HG03066 (cell line): ENCODE measurements around the gene PPM1L.
"Not testable (repeated sequence)": the region's sequence is repeated elsewhere in the genome, so short reads cannot be mapped to it uniquely, and the experiment has no call there.

Source experiments
- ATAC-seq: cut with Tn5 transposase; IDR thresholded peaks from one replicate; pipeline ENCODE4 v1.9.1; 2021; ENCODE audit warnings: low read depth; ENCODE audit not compliant: unreplicated experiment

PPM1L gene

DNA sequence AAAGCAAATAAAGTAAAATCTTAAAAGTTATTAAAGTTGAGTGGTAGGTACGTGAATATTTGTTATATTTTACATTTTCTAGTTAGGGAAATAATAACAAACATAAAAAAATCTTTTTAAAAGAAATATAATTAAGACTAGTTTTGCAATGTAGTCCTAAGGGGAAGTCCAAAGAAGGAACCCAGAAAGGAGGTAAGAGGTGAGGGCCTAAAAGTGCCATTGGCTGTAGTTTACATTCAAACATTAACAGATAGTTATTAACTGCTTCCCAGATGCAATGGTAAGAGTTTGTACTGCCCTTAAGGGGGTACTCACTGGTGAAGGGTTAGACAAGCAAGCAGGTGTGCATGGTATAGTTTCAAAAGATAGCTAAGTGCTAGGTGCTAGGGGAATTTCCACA is 269.9 kb downstream of the PPM1L start:
- no peak for ATAC-seq

DNA sequence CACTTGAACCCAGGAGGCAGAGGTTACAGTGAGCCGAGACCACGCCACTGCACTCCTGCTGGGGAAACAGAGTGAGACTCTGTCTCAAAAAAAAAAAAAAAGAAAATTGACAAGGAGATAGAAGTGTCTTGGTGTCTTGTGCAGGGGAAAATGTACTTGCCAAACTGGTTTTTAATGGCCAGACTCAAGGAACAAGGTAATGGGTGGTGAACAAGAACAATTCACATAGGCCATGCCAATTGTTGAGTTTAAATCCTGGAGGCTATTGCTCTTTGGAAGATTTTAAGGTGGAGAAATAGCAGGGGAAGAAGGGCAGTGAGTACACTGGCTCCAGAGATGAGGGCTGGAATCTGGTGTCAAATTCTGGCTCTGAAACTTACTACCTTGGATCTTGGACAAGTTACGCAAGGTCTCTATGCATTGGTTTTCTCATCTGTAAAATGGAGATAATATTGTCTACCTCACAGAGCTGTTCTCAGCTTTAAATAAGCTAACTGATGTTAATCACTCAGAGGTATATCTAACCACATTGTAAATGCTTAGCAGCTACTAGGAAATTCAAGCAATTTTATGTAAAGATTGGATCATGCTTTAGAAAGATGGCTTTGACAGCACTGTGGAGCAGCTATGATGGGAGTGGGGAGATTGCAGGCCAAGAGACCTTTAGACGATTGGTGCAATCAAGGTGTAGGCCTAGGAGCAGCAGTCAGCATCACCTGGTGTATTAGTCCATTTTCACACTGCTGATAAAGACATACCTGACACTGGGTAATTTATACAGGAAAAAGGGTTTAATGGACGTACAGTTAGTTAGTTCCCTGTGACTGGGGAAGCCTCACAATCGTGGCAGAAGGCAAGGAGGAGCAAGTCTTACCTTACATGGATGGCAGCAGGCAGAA is 270.8 kb downstream of the PPM1L start:
- no peak for ATAC-seq

DNA sequence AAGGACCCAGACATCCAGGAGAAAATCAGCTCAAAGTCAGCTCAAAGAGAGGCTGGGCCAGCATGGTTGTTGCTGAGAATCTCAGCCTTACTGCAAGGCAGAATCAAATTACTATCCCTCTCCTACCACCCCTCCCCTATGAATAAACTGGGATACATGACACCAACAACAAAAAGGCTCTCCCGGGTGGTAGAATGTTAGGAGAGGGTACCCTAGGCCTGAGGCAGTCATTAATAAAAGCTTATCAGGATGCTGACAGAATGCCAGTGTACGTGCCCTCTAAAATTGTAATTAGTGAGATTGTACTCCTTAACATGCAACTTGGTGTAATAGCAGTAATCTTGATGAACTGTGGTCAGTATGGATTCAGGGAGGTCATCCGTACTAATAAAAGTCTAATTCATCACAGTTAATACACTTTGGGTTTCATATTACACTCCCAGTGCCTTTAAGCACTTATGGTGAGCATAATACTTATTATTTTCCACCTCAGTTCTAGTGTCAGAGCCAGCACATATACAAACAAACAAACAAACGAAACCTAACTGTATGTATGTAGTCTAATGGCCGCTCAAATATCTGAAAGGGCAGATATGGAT is 272.6 kb downstream of the PPM1L start:
- no peak for ATAC-seq

DNA sequence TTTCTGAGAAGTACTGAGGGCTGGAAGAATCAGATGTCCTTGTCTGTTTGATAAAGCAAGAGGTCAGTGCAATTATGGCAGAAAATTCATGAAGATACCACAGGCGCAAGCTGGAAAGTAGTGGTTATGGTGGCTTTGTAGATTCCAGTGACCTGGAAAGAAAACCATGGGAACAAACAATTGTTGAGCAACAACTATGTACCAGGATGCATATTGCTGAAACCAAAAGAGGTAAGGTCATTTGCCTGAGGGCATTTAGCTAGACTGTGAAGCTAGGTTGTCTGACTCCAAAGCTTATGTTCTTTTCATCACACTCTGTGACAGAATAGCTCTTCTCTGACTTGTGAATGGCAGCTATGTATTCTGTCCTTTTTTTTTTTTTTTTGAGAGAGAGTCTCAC is 275.1 kb downstream of the PPM1L start:
- no peak for ATAC-seq

DNA sequence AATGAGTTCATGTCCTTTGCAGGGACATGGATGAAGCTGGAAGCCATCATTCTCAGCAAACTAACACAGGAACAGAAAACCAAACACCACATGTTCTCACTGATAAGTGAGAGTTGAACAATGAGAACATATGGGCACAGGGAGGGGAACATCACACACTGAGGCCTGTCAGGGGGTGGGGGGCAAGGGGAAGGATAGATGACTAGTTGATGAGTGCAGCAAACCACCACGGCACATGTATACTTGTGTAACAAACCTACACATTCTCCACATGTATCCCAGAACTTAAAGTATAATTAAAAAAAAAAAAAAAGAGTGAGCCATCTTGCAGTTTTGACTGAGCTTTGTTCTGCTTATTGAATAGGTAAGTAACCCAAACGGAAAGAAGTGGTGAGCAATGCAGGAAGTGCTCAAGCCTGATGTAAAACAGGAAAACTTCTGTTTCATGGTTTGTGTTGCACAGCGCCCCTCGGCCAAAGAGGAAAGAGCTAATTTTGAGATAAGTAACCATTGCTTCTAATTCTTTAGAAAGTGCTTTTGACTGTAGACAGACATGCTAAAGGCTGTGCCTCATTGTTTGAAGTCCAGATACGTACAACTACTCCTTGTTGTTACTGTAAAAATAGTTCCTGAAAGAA is 279.0 kb downstream of the PPM1L start:
- not testable (repeated sequence) for ATAC-seq

GRCh38 chr3:161035711-161036110 is 279.7 kb downstream of the PPM1L start:
- ATAC-seq, result no peak

DNA sequence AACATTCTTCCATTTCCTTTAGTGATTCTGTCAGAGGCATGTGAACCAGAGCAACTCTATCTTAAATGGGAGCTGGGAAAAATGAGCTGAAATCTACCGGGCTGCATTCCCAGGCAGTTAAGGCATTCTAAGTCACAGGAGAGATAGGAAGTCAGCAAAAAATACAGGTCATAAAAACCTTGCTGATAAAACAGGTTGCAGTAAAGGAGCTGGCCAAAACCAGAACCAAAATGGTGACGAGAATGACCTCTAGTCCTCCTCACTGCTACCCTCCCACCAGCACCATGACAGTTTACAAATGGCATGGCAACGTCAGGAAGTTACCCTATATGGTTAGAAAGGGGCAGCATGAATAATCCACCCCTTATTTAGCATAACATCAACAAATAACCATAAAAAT is 282.7 kb downstream of the PPM1L start:
- no peak for ATAC-seq

DNA sequence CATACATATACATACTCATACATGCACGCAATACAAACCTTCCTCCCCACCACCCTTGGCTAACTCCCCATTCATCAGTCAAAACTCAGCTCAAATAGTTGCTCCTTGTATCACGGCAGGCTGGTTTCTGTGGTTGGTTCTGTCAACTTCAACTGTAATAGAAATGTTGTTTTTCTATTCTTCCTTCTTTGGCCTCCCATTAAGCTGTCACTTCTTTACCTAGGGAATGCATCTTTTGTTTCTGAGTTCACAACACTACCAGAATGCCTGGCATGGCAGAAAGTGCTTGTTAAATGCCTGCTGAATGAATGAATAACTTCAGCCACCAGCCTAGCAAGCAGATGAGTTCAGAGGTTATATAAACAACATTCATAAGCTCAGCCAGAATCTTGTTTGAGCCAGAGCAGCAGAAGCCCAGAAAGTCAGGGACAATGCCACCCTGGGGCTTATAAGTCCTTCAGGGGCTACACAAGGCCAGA is 286.0 kb downstream of the PPM1L start:
- ATAC-seq, result no peak

- ATAC-seq, result no peak
Measured at GRCh38 chr3:161043336-161044035, 287.5 kb downstream of the PPM1L start.

GRCh38 chr3:161049683-161050248 is 293.7 kb downstream of the PPM1L start:
- ATAC-seq, result no peak

GRCh38 chr3:161050935-161051334 is 294.9 kb downstream of the PPM1L start:
- no peak for ATAC-seq

DNA sequence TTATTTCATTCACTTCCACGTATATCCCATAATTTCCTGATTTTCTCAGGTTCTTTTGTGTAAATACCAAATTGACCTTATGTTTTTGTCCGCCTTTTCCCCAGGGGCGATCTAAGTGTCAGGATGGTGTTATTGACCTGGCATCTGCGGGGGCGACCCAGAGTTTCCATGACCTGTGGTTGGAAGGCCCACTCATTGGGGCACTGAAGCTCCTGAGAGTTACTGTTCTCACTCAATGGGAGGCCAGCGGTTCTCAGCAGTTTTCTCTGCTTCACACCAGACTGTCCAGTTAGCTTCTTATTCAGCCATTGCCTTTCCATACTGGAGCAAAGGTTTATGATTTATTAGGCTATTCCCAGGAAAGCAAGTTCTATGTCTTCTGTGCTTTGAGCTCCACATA is 295.8 kb downstream of the PPM1L start:
- ATAC-seq, result no peak

GRCh38 chr3:161054860-161055604 is 299.0 kb downstream of the PPM1L start:
- ATAC-seq, result no peak

GRCh38 chr3:161064413-161064812 is 308.4 kb downstream of the PPM1L start:
- ATAC-seq, result no peak

GRCh38 chr3:161066930-161067329 is 310.9 kb downstream of the PPM1L start:
- no peak for ATAC-seq

DNA sequence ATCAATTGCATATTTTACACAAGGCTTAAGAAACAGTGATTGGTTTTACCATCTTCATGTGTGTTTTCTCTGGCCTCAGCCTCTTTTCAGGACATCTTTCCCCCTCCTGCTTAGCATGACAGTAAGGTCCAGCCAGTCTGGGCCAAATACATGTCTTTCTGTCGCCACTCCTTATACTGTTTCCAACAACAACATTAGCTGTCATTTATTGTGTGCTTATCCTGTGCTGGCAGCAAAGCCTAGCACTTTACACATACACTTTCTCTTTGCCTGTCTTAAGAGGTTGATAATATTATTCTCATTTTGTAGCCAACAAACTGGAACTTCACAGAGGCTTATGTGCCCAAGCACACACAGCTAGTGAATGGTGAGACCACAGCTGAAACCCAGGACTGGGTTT is 311.3 kb downstream of the PPM1L start:
- ATAC-seq, result no peak

- peak; percentile 94 for ATAC-seq
Measured at GRCh38 chr3:161069511-161070251, 313.6 kb downstream of the PPM1L start.

- ATAC-seq, result no peak
Measured at GRCh38 chr3:161070252-161070930, 314.4 kb downstream of the PPM1L start.
